ENCODE results near the gene SACS.

SACS gene

GRCh38 chr13:23288995-23289394 lies 144.5 kb downstream of the SACS start:
- TF ChIP-seq EZH2 (IDR thresholded peaks at IDR 0.05; ENCODE audit: borderline replicate concordance, low read length): no peak
- no peak for TF ChIP-seq CTCF (IDR thresholded peaks at IDR 0.05; ENCODE audit: low read length)
- no peak overlapping the region for H3K4me2 ChIP-seq (ENCODE audit: low read length)

GRCh38 chr13:23288564-23288963 lies 144.9 kb downstream of the SACS start:
- H3K9ac ChIP-seq (ENCODE audit: low read length): no peak overlapping the region
- no peak overlapping the region for H3K27ac ChIP-seq (ENCODE audit: low read depth, low read length, poor library complexity, severe bottlenecking)
- H3K4me3 ChIP-seq (ENCODE audit: low read depth, low read length, poor library complexity, severe bottlenecking): no peak overlapping the region
- no peaks in the 10 kb centered on the region for H3K27me3 ChIP-seq (ENCODE audit: insufficient read depth, low read length)
- H3K79me2 ChIP-seq (ENCODE audit: insufficient read depth, low read length): no peaks in the 10 kb centered on the region
- no peaks in the 10 kb centered on the region for H3K36me3 ChIP-seq (ENCODE audit: insufficient read depth, low read length)
- no peak overlapping the region for H3K4me2 ChIP-seq (ENCODE audit: low read length)
- no peaks in the 10 kb centered on the region for H3K9me3 ChIP-seq (ENCODE audit: low read length)
- H4K20me1 ChIP-seq (ENCODE audit: insufficient read depth, low read length): no peaks in the 10 kb centered on the region
- no peaks in the 10 kb centered on the region for H3K9me2 ChIP-seq (ENCODE audit: low read depth, low read length)
- TF ChIP-seq CTCF (IDR thresholded peaks at IDR 0.05; ENCODE audit: low read length) (no peak), EZH2 (IDR thresholded peaks at IDR 0.05; ENCODE audit: borderline replicate concordance, low read length) (no peak)
- no peaks in the 10 kb centered on the region for H3K4me1 ChIP-seq (ENCODE audit: insufficient read depth, low read length, severe bottlenecking)
- H2AFZ ChIP-seq (ENCODE audit: low read length): no peak overlapping the region
- no peaks in the 10 kb centered on the region for H3F3A ChIP-seq (ENCODE audit: insufficient read depth, low read length)

More at GRCh38 chr13:23288995-23289394, 144.5 kb downstream of the SACS start:
- Histone ChIP-seq H3K79me2 (ENCODE audit: insufficient read depth, low read length) (no peaks in the 10 kb centered on the region), H3K27ac (ENCODE audit: low read depth, low read length, poor library complexity, severe bottlenecking) (no peak overlapping the region), H4K20me1 (ENCODE audit: insufficient read depth, low read length) (no peaks in the 10 kb centered on the region), H2AFZ (ENCODE audit: low read length) (no peak overlapping the region), H3K4me3 (ENCODE audit: low read depth, low read length, poor library complexity, severe bottlenecking) (no peak overlapping the region), H3K36me3 (ENCODE audit: insufficient read depth, low read length) (no peaks in the 10 kb centered on the region), H3K9ac (ENCODE audit: low read length) (no peak overlapping the region), H3F3A (ENCODE audit: insufficient read depth, low read length) (no peaks in the 10 kb centered on the region), H3K9me3 (ENCODE audit: low read length) (no peaks in the 10 kb centered on the region), H3K27me3 (ENCODE audit: insufficient read depth, low read length) (no peaks in the 10 kb centered on the region), H3K4me1 (ENCODE audit: insufficient read depth, low read length, severe bottlenecking) (no peaks in the 10 kb centered on the region), H3K9me2 (ENCODE audit: low read depth, low read length) (no peaks in the 10 kb centered on the region)

- Histone ChIP-seq H3K36me3 (ENCODE audit: insufficient read depth, low read length) (no peaks in the 10 kb centered on the region), H3K4me1 (ENCODE audit: insufficient read depth, low read length, severe bottlenecking) (no peaks in the 10 kb centered on the region), H3K27me3 (ENCODE audit: insufficient read depth, low read length) (no peaks in the 10 kb centered on the region), H3K9ac (ENCODE audit: low read length) (no peak overlapping the region), H3K79me2 (ENCODE audit: insufficient read depth, low read length) (no peaks in the 10 kb centered on the region), H3K9me3 (ENCODE audit: low read length) (no peaks in the 10 kb centered on the region), H4K20me1 (ENCODE audit: insufficient read depth, low read length) (no peaks in the 10 kb centered on the region), H3K4me3 (ENCODE audit: low read depth, low read length, poor library complexity, severe bottlenecking) (no peak overlapping the region), H3K4me2 (ENCODE audit: low read length) (no peak overlapping the region), H3F3A (ENCODE audit: insufficient read depth, low read length) (no peaks in the 10 kb centered on the region), H2AFZ (ENCODE audit: low read length) (no peak overlapping the region), H3K27ac (ENCODE audit: low read depth, low read length, poor library complexity, severe bottlenecking) (no peak overlapping the region), H3K9me2 (ENCODE audit: low read depth, low read length) (no peaks in the 10 kb centered on the region)
- TF ChIP-seq CTCF (IDR thresholded peaks at IDR 0.05; ENCODE audit: low read length) (no peak), EZH2 (IDR thresholded peaks at IDR 0.05; ENCODE audit: borderline replicate concordance, low read length) (no peak)
Observed at GRCh38 chr13:23279321-23279720, 154.2 kb downstream of the SACS start.

Data from OCI-LY1 (cell line).